ENCODE results near the gene BLMH.

The BLMH gene

GRCh38 chr17:30228011-30228410, 63.7 kb downstream of the BLMH start:
- no peak overlapping the region for H3K4me3 ChIP-seq (ENCODE audit: low read depth, low read length)
- TF ChIP-seq POLR2A (IDR thresholded peaks at IDR 0.05; ENCODE audit: extremely low read depth, insufficient read length) (no peak), MYC (IDR thresholded peaks at IDR 0.05; ENCODE audit: low read depth, low read length) (no peak), CTCF (IDR thresholded peaks at IDR 0.05; ENCODE audit: low read depth, low read length) (no peak)
- TF ChIP-seq, protein P1, sequence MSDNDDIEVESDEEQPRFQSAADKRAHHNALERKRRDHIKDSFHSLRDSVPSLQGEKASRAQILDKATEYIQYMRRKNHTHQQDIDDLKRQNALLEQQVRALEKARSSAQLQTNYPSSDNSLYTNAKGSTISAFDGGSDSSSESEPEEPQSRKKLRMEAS (IDR thresholded peaks at IDR 0.05; ENCODE audit: low read depth, low read length) = no peak
- DNase-seq (ENCODE audit: low read depth) = no peak

- TF ChIP-seq, protein P1 (IDR thresholded peaks at IDR 0.05; ENCODE audit: low read depth, low read length) = no peak
- TF ChIP-seq MYC (IDR thresholded peaks at IDR 0.05; ENCODE audit: low read depth, low read length) (no peak), POLR2A (IDR thresholded peaks at IDR 0.05; ENCODE audit: extremely low read depth, insufficient read length) (no peak), CTCF (IDR thresholded peaks at IDR 0.05; ENCODE audit: low read depth, low read length) (no peak)
- H3K4me3 ChIP-seq (ENCODE audit: low read depth, low read length) = no peak overlapping the region
- no peak for DNase-seq (ENCODE audit: low read depth)
These were observed 64.9 kb downstream of the BLMH start for GRCh38 chr17:30226878-30227277.

DNA sequence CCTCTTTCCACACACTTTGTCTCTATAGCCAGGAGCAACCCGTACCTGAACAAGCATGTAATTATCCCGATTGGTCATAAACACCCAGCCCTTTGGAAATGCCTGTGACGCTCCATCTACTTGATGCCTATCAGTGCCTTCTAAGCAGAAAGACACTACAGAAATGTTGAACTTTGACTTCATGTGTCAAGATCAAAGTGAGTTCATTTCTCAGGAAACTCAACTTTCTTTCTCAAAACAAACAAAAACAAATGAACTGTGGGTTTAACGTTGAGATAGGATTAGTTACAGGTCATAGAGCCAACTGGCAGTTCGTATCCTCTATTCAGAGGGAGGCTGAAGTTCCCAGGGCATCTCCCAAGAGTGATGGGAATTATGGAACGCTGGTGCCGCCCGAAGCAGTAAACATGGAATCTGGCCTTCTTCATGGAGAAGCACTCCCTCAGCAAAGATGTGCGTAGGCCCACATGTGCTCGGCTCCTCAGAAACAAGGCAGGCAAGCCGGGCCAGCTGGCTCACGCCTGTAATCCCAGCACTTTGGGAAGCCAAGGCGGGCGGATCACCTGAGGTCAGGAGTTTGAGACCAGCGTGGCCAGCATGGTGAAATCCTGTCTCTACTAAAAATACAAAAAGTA, 65.7 kb downstream of the BLMH start:
- H3K4me3 ChIP-seq (ENCODE audit: low read depth, low read length) = no peak overlapping the region
- DNase-seq (ENCODE audit: low read depth) = no peak

DNA sequence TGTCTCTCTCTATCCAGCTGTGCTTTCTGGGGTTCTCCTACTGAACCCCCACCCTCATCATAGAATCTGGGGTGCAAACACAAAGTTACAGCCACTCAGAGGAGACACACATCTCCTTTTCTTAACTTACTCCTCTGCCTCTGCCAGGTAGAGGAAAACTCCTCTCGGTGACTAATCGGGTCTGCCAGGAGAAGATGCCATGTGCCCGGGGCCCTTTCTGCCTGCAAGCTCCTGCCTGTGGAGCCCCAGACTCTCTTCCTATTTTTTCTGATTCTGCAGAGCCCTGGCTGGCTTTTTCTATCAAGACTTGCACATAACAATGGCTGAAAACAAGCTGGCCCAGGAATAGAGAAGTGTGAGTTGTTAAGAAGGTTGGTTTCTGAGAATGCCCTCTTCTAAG, 66.6 kb downstream of the BLMH start:
- no peak overlapping the region for H3K4me3 ChIP-seq (ENCODE audit: low read depth, low read length)
- DNase-seq (ENCODE audit: low read depth) = no peak
- TF ChIP-seq, protein P1 (IDR thresholded peaks at IDR 0.05; ENCODE audit: low read depth, low read length) = no peak
- TF ChIP-seq CTCF (IDR thresholded peaks at IDR 0.05; ENCODE audit: low read depth, low read length) = no peak
- TF ChIP-seq POLR2A (IDR thresholded peaks at IDR 0.05; ENCODE audit: extremely low read depth, insufficient read length) = no peak
- no peak for TF ChIP-seq MYC (IDR thresholded peaks at IDR 0.05; ENCODE audit: low read depth, low read length)

More for the DNA sequence above, 65.7 kb downstream of the BLMH start:
- TF ChIP-seq MYC (IDR thresholded peaks at IDR 0.05; ENCODE audit: low read depth, low read length) (no peak), POLR2A (IDR thresholded peaks at IDR 0.05; ENCODE audit: extremely low read depth, insufficient read length) (no peak), CTCF (IDR thresholded peaks at IDR 0.05; ENCODE audit: low read depth, low read length) (no peak)
- TF ChIP-seq, protein P1 (IDR thresholded peaks at IDR 0.05; ENCODE audit: low read depth, low read length) = no peak

- TF ChIP-seq, protein P1 (IDR thresholded peaks at IDR 0.05; ENCODE audit: low read depth, low read length) = no peak
- TF ChIP-seq POLR2A (IDR thresholded peaks at IDR 0.05; ENCODE audit: extremely low read depth, insufficient read length) (no peak), MYC (IDR thresholded peaks at IDR 0.05; ENCODE audit: low read depth, low read length) (no peak), CTCF (IDR thresholded peaks at IDR 0.05; ENCODE audit: low read depth, low read length) (no peak)
- H3K4me3 ChIP-seq (ENCODE audit: low read depth, low read length) = no peak overlapping the region
- no peak for DNase-seq (ENCODE audit: low read depth)
These were observed 67.3 kb downstream of the BLMH start for GRCh38 chr17:30224419-30224960.
